VCaP (cell line): Measurements from ENCODE around the gene RAPGEF4.
"Not testable (repeated sequence)": the region's sequence is repeated elsewhere in the genome, so short reads cannot be mapped to it uniquely, and the experiment has no call there.

Source experiments
- H3K27ac ChIP-seq: fragments of 450-650 bp; 2 replicates; pipeline ENCODE4 v1.5.1; 2017
- CTCF ChIP-seq: fragments of 450-650 bp; conservative IDR thresholded peaks from 2 replicates; pipeline ENCODE4 v1.5.1; 2017; ENCODE audit warnings: mild to moderate bottlenecking, moderate library complexity

Gene RAPGEF4

GRCh38 chr2:172791953-172792352, 56.3 kb downstream of the RAPGEF4 start:
- no peak for TF ChIP-seq CTCF
- H3K27ac ChIP-seq, result no peak overlapping the region

- no peak for TF ChIP-seq CTCF
- no peak overlapping the region for H3K27ac ChIP-seq
Measured at GRCh38 chr2:172792711-172793110, 57.1 kb downstream of the RAPGEF4 start.

- not testable (repeated sequence) for H3K27ac ChIP-seq
Measured at GRCh38 chr2:172803308-172803707, 67.7 kb downstream of the RAPGEF4 start.

- no peak overlapping the region for H3K27ac ChIP-seq
- no peak for TF ChIP-seq CTCF
Measured at GRCh38 chr2:172804423-172804822, 68.8 kb downstream of the RAPGEF4 start.

- H3K27ac ChIP-seq, result peak overlapping the region; percentile 24; the same call in 1 of the 2 replicates
- TF ChIP-seq CTCF, result peak; percentile 90
Measured at GRCh38 chr2:172806493-172806892, 70.8 kb downstream of the RAPGEF4 start.

GRCh38 chr2:172806996-172807395, 71.4 kb downstream of the RAPGEF4 start:
- TF ChIP-seq CTCF, result no peak
- peak overlapping the region; percentile 24; the same call in 1 of the 2 replicates for H3K27ac ChIP-seq

GRCh38 chr2:172808156-172808555, 72.5 kb downstream of the RAPGEF4 start:
- no peak overlapping the region for H3K27ac ChIP-seq
- TF ChIP-seq CTCF, result no peak

- TF ChIP-seq CTCF, result no peak
- no peak overlapping the region for H3K27ac ChIP-seq
Measured at GRCh38 chr2:172811027-172811426, 75.4 kb downstream of the RAPGEF4 start.
